ENCODE data around the gene PCED1B.

GRCh38 chr12:47034661-47035060 is 44.8 kb upstream of the PCED1B start:
- TF ChIP-seq REST (tag by site-specific recombination; IDR thresholded peaks at IDR 0.05) (no peak), ZNF274 (IDR thresholded peaks at IDR 0.05; ENCODE audit: low read length) (no peak), ZNF274 (tag by site-specific recombination; IDR thresholded peaks at IDR 0.05; ENCODE audit: borderline replicate concordance) (no peak), ZBTB1 (tag by site-specific recombination; IDR thresholded peaks at IDR 0.05) (no peak), ZNF624 (tag by site-specific recombination; IDR thresholded peaks at IDR 0.05) (no peak), ZBTB8A (tag by site-specific recombination; IDR thresholded peaks at IDR 0.05) (no peak), YY1 (tag by site-specific recombination; IDR thresholded peaks at IDR 0.05) (no peak), CTCF (tag by site-specific recombination; IDR thresholded peaks at IDR 0.05) (no peak), TCF7L2 (IDR thresholded peaks at IDR 0.05; ENCODE audit: borderline replicate concordance, low read depth, low read length) (no peak), ZNF114 (tag by site-specific recombination; IDR thresholded peaks at IDR 0.05) (no peak), ZNF701 (tag by site-specific recombination; IDR thresholded peaks at IDR 0.05) (no peak), MEIS1 (CRISPR knock-in tag; IDR thresholded peaks at IDR 0.05; ENCODE audit: borderline replicate concordance) (no peak), ZNF704 (tag by site-specific recombination; IDR thresholded peaks at IDR 0.05) (no peak)

Data from HEK293 (cell line).